Activated CD8-positive, alpha-beta memory T cell treated with anti-CD3 and anti-CD28 coated beads, Interleukin-2, amount 50 U/mL, for 24 hours (primary cell): ENCODE measurements around the gene FUBP1.
"Not testable (repeated sequence)": the region's sequence is repeated elsewhere in the genome, so short reads cannot be mapped to it uniquely, and the experiment has no call there.

Experiments used
- DNase-seq: peaks from one replicate; pipeline ENCODE4 v3.0.0-alpha.2; 2020; ENCODE audit errors: extremely low read depth

FUBP1 gene, protein sequence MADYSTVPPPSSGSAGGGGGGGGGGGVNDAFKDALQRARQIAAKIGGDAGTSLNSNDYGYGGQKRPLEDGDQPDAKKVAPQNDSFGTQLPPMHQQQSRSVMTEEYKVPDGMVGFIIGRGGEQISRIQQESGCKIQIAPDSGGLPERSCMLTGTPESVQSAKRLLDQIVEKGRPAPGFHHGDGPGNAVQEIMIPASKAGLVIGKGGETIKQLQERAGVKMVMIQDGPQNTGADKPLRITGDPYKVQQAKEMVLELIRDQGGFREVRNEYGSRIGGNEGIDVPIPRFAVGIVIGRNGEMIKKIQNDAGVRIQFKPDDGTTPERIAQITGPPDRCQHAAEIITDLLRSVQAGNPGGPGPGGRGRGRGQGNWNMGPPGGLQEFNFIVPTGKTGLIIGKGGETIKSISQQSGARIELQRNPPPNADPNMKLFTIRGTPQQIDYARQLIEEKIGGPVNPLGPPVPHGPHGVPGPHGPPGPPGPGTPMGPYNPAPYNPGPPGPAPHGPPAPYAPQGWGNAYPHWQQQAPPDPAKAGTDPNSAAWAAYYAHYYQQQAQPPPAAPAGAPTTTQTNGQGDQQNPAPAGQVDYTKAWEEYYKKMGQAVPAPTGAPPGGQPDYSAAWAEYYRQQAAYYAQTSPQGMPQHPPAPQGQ

DNA sequence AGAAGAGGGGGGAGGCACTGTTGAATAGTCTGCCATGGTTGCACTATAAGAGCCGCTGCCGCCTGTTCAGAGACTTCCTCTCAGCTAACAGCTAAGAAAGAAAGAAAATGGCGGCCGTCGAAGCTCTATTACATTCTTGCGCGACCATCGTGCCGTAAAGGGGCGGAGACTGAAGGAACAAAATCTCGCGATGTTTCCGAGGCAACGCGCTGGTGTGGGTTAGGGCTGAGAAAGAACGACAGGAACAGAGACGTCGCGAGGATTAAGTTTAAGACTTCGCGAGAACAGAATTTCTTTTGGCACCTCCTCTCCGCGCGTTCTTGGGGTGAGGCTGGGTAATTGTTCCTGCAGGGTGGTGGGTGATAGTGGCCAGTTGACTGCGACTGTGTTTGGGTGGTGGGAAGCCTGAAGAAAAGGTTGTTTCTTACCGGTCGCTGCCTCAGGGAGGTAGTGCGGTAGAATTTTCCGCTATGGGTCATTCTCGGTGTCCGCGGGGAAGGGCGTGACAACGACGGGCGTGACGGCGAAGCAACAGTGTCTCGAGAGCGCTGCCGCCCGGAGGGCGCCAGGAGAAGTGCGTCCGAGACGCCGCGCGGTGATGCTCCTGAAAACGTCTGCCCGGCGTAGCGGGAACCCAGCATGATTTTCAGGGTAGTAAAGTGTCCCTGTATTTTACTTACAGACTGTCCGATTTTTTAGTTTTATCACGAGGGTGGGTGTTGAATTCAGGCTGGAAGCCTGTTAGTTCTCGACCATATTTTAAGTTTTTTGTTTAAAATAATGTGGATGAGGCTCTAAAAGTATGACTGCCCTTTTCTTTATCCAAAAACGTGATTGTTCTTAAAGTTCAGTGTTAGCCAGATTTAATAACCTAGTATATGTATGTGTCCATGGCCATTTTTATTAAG is at the start of gene FUBP1:
TSS of gene FUBP1 (minus strand) at position 104 of the 908 bp plus-strand sequence. CDS start at position 36, 68 bp downstream.
- DNase-seq = peak; percentile 90

DNA sequence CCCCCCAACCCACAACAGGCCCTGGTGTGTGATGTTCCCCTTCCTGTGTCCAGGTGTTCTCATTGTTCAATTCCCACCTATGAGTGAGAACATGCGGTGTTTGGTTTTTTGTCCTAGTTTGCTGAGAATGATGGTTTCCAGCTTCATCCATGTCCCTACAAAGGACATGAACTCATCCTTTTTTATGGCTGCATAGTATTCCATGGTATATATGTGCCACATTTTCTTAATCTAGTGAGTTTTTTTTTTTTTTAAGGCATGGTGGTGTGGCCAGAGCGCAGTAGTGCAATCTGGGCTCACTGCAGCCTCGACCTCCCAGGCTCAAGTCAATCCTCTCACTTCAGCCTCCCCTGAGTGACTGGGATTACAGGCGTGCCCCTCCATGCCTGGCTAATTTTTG is 42.3 kb upstream of the FUBP1 start:
- not testable (repeated sequence) for DNase-seq

DNA sequence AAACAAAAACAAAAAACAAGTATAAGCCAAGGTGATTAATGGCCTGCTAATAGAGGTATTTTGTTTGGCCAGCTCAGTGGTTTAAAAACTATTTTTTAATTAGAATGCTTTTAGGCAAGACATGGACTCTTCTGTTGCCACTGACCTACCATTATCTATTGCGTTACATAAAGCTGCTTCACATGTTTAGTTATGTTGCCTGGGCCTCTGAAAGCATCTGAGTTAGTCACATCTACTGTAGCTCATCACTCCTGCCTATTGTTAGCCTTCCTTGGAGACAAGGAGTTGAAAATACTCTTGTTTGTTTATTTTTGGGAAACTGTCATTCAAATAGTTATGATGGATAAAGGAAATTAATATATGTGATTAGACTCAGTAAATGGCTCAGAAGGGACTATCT is 40.2 kb upstream of the FUBP1 start:
- DNase-seq = no peak

DNA sequence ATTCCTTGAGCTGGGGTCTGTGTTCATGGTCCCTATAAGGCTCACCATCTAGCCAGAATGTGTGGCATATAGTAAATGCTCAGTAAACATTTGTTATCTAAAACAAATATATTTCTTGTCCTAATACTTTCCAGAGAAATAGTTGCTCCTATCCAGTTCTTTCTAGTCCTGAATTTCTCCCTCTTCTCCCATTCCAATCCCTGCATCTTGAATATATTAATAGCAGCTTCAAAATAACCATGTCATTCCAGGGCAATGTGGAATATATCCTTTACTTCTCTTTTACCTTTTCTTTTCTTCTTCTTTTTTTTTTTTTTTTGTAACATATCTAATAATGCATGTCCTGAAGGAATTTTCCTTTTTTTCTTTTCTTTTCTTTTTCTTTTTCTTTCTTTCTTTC is 36.3 kb upstream of the FUBP1 start:
- no peak for DNase-seq

DNA sequence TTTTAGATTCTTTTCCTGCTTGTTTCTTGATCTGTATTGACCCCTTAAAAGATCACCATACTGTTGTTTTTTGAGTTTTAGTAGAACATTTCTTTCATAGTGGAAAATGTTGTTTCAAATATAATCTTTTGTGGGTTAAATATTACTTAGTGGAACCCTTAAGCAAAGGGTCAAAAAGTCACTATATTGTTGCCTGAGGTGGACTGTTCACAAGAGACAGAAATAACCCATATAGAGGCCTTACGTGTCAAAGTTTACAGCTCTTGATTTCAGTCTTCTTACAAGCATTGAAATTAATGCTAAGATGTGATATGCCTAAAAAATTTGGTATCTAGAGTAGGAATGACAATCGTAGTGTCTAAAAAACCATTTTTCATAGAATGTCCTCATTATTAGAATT is 32.2 kb upstream of the FUBP1 start:
- DNase-seq = no peak

DNA sequence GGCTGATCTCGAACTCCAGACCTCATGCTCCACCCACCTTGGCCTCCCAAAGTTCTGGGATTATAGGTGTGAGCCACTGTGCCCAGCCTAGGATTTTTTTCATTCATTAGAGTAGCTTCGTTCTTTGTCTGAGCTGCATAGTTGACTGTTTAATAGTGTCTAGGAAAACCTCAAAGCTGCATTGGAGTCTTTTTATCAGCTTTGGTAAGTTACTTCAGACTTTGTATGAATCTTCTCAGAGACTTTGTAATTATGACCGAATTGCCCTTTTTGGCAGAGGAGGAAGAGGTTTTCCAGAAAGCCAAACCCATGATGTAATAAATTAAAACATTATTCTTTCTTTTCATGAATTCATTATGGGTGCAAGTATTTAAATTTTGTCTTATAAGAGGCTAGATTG is 31.0 kb upstream of the FUBP1 start:
- no peak for DNase-seq

DNA sequence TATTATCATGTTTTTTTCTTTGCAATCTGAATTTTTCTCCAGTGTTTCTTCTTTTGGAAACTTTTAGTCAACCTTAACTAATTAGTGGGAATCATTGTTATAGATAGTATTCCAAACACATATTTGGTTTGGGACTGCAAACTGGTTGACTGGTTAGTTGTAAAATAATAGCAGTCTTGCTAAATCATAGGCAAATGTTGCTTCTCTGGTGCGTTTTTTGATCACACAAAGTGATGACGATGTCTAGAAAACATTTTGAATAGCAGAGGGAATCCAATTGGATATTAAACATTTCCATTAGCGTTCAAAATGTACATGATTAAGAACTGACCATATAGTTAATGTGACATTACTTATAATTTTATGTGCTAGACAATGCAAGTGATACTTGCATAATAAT is 30.4 kb upstream of the FUBP1 start:
- no peak for DNase-seq

DNA sequence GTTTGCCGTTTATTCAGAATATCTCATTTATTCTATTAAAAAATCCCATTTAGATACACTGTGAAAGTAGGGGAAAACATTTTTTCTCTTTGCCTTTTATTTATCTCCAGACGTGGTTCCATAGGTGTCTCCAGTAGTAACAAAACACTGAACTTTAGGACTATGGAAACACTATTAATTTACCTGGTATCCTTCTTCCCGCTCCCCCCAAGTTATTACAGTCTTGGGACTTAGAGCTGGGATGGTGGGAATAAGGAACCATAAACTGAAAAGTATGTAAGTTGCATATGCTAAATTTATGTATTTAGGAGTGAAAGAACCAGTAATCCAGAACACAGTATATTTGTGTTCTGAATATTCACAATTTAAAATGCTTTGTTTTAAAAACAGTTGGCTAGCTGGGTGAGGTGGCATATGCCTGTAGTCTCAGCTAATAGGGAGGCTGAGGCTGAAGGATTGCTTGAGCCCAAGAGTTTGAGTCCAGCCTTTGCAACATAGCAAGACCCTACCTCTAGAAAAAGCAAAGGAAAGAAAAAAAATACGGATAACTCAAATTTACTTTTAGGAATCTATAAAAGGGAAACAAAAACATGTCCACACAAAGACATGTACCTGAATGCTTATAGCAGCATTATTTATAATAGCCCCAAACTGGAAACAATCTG is 28.9 kb upstream of the FUBP1 start:
- DNase-seq = no peak

DNA sequence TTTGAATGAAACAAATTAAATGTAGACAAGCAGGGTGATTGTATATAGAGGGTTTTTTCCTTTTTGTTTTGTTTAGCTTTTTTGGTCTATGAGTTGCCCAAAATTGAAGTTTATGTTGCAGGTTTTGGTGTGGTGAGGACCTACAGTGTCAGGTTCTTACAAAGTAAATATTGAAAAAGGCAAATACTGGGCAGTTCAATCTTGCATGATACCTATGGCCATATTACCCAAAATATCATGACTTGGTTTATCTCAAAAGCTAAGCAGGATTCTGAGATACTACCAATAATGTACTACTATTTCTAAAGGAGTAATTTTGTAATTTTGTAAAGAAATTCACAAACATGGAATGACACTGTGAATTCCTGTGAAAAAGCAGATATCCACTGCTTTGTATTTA is 27.6 kb upstream of the FUBP1 start:
- DNase-seq = no peak

DNA sequence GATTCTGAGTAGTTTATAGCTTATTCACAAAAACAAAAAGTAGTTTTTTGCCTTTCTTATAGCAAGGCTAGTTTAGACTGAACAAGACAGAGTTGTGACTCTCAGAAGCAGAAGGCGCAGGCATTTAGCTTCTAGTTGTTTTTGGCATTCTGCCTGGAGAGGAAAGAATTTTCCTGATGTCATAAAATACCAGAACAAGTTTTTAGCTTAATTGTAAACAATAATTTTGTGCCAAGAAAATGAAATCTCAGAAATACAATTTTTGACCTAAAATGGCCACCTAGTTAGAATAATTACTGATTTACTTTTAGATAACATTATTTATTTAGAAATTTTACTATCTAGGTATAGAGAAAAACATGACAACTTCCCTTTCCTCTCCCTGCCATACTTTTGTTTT is 26.9 kb upstream of the FUBP1 start:
- DNase-seq = no peak

DNA sequence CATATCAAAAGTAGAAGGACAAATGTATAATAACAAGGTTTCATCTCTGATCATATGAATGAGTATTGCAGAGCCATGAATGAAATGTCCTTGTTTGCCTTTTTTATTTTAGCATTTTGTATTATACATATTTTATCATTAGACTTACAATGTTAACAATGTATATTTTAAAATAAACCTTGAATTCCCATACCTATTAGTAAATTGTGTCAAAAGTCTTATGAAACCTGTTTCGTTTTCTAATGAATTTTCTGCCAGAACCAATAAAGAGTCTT is 26.5 kb upstream of the FUBP1 start:
- no peak for DNase-seq

DNA sequence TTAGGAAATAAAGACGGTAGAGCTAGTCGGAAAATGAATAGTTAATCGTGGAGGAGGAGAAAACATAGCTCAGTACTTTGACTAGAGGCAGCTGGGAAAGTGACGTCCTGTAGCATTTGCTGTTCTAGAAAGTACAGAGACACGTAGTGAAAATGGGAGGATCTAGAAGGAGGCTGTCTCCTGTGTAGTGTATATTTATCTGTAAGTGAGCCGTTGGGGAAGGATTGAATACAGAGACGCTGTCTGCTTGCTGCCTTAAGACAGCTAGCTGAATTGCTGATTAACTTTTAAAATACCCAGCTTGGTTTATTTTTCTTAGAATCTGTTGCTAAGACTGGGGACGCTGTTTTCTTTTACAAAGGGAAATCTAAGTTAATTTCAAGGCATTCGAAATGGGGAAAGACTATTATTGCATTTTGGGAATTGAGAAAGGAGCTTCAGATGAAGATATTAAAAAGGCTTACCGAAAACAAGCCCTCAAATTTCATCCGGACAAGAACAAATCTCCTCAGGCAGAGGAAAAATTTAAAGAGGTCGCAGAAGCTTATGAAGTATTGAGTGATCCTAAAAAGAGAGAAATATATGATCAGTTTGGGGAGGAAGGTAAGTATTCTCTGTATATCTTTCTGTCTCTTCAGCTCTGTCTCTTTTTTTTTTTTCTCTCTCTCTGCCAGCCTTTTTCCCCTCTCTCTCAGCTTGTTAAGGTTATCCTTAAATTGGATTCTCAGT is 26.0 kb upstream of the FUBP1 start, which contains the start of gene DNAJB4:
TSS of gene DNAJB4 (plus strand) at position 221 of the 729 bp plus-strand sequence. CDS start at position 393, 172 bp downstream.
- DNase-seq = peak; percentile 23

DNA sequence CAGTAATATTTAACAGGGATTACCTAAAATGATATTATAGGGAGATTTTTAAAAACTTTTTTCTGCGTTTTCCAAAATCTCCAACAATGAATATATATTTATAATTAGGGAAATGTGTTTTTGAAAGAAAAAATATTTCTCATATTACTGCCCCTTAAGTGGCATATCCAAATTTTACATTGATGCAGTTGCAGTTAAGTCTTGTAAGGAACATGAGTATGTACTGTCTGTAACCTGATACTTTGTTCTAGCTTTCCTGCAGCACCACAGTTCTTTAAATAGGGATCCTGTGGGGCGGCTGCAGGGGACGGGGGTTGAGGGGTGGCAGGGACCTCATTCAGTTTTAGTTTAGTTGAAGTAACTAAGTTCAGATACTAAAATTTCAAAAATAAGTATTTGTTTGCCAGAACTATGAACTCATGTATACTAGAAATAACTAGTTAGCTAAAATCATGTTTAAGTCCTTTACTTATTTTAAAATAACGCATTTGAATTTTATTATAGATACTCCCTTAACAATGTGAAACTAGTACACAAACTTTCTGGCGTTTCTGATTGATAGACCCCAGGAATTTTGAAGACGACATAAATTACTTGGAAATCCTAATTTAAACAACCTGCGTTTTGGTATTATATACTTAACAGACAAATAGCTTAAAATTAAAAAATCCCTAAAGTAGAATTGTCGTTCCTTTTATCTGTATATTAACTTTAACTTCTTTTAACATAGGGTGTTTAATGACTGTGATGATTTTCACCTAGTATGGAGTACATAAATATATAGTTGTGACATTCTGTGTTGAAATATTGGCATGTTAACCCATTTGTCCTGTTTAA is 25.2 kb upstream of the FUBP1 start:
- DNase-seq = peak; percentile 14

DNA sequence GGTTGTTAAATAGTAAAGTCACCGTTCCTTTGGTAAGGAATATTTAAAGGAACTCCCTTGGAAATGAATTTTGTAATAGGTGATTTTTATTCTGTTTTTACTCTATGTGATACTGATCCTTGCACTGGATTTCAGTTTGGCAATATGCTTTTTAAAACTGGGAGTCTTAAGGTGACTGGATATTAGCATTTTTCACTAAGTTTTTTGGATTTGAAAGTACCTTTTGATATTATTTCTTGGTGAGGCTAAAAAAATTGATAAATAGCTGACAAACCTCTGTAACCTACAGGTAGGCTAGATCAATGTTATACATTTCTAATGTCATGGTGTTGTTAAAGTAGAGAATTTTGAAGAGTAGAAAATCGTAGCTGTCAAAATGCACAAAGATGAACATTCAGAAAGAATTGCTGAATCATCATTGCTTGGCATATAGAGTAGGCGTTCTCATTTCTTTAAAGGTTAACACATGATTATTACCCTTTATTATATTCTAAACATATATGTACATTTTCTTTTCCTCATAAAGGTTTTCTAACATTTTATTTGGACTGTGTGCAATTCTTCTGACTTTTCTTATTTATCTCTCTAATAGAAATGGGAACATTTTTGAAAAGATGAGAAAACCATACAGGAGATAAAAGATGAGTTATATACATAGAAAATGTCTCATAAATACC is 24.3 kb upstream of the FUBP1 start:
- no peak for DNase-seq

DNA sequence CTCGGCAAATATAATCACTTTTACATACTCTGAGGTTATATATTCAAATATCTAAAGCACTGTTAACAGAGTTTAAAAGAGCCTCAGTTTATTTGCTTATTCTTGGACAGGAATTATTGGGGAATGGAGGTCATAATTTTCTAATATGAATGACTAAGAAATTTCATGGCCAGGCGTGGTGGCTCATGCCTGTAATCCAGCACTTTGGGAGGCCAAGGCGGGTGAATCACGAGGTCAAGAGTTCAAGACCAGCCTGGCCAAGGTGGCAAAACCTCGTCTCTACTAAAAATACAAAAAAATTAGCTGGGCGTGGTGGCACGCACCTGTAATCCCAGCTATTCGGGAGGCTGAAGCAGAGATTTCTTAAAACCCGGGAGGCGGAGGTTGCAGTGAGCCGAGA is 21.7 kb upstream of the FUBP1 start:
- DNase-seq = not testable (repeated sequence)

DNA sequence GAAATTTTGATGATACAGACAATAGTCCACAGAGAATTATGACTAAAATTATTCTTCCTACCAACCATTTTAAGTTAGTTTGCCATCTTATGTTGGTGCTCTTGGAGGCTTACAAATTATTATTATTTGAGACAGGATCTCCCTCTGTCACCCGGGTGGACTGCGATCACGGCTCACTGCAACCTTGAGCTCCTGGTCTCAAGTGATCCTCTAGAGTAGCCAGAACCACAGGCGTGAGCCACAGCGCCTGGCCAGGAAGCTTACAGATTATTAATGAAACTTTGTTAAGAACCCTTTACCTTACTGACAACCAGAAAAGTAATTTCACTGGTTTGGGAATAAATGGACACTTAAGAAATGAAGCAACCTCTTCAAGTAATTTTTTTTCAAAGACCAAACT is 17.9 kb upstream of the FUBP1 start:
- DNase-seq = no peak

DNA sequence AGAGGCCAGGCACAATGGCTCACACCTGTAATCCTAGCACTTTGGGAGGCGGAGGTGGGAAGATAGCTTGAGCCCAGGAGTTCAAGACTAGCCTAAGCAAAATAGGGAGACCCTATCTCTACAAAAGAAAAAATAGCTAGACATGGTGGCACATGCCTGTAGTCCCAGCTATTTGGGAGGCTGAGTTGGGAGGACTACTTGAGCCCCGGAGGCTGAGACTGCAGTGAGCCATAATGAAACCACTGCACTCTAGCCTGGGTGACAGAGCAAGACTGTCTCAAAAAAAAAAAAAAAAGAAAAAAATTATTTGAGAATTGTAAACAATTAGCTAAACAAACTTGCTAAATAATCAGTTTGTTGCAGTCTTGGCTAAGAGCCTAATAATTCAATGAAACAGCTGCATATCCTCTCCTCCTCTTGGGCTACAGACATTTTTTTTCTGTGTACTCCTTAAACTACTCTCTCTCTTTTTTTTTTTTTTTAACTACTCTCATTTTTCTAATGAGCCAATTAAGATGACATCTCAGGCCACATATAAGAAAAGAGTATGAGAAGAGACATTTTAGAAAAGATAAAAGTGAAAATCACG is 15.3 kb upstream of the FUBP1 start:
- no peak for DNase-seq

DNA sequence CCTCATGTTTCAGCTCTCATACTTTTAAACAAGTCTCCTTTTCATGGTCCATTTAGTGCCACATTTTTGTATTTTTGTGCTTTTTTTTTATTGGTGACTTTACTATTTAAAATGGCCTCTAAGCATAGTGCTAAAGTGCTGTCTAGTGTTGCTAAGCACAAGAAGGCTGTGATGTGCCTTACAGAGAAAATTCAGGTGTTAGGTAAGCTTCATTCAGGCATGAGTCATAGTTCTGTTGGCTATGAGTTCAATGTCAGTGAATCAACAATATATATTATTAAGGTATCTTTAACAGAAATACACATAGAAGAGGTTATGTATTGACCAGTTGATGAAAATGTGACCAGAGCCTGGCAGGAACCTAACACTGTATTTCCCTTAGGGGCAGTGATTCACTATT is 12.8 kb upstream of the FUBP1 start:
- no peak for DNase-seq

DNA sequence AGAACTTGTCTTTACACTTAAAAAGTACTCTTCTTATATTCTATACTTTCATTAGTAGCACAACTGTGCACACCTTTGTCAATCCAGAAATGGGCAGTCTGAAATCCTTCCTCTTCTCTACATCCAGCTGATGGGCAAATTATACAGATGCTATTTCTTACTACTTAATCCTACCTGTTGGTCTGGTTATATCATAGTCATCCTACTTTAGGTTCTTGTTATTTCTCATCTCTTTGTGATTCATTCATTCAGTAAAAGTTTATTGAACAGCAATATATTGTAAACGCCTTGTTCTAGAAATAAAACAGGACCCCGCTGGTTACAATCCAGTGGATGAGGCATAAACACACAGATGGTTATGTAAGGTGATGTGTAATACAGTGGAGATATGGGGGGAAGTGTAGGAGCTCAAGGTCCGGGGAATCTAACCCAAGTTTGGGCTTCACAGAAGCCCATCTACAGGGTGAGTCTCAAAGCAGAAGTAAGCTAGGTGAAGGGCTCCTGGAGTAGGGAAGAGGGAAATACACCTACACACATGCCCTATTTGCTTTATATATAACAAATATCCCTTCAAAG is 11.8 kb upstream of the FUBP1 start:
- no peak for DNase-seq
